ENCODE data around the gene CX3CR1. TPM values are rescaled to one million over a fixed set of nuclear protein-coding genes. Genes with fewer than 3 reads are reported as not detected.
A peak's percentile ranks its signal among the peaks of the same experiment; 100 is the strongest.

CX3CR1 gene
- total RNA-seq, 1 donor from 2014 or later: 0.21 TPM

DNA sequence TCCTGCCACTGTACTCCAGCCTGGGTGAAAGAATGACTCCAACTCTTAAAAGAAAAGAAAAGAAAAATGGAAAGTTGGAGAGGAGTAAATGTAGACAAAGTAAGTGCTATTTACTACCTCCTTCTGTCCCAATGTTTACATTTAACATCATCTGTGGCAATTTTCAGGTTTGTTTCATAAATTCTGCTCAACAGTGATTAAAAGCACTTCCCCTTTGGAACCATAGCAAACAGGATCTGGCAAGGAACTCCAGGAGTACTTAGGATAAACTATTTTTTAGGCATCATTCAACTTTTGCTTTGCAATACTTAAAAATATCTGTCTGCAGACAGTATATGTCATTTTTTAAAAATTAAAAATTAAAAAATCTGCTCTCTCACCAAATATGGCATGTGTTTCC, 5.5 kb upstream of the CX3CR1 start:
- Mint-ChIP-seq H3K4me1 (peaks cover 37% of the 10 kb centered on the region), H3K27me3 (no peaks in the 10 kb centered on the region), H3K36me3 (ENCODE audit: low read depth) (no peaks in the 10 kb centered on the region), H3K27ac (no peak overlapping the region), H3K9me3 (no peaks in the 10 kb centered on the region), H3K4me3 (no peak overlapping the region)
- intact Hi-C loops (cut with micrococcal nuclease): no loop called here
- no peak for DNase-seq

DNA sequence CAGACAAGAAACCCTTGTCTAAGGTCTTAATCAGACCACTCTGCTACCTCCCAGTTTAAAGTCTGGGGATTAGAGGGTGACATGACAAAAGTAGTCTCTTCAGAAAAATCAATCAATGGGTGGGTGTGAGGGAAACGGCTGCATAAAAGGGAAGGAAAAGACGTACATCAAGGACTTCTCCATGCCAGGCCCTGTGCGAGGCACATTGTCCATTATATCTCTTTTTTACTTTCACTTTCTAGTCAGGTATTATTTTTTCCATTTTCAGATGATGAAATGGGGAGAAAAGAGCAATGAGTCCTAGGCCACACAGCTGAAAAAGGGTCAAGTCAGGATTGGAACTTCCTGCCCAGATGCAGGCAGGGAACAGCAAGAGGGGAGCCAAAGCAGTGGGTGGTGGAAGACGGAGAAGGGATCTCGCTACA, 4.6 kb upstream of the CX3CR1 start:
- Mint-ChIP-seq H3K36me3 (ENCODE audit: low read depth) (no peaks in the 10 kb centered on the region), H3K9me3 (no peaks in the 10 kb centered on the region), H3K4me1 (peaks cover 35% of the 10 kb centered on the region), H3K4me3 (peak overlapping the region; percentile 9), H3K27ac (peak overlapping the region; percentile 6), H3K27me3 (no peaks in the 10 kb centered on the region)
- peak; percentile 57 for DNase-seq
- intact Hi-C loops (cut with micrococcal nuclease): no loop called here

DNA sequence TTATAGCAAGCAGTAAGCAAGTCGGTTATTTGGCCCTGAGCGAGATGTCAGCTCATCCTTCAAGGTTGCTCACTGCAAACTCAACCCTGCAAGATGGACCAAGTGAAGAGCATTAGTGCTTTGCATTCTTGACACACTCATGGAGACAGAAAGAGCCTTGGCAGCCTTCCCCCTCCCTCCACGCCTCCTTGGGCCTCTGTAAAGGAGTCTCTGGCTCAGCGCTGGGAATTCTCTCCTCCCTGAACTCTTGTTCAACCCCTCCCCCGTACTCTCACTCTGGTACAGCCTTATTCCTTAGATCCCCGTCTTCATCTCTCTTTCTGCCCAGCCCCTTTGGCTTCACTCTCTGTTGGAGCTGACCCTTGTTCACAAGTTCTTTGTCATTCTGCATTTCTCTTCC, 2.2 kb upstream of the CX3CR1 start:
- no peak for DNase-seq
- Mint-ChIP-seq H3K4me1 (peaks cover 40% of the 10 kb centered on the region), H3K9me3 (no peaks in the 10 kb centered on the region), H3K36me3 (ENCODE audit: low read depth) (no peaks in the 10 kb centered on the region), H3K27me3 (no peaks in the 10 kb centered on the region), H3K4me3 (no peak overlapping the region), H3K27ac (no peak overlapping the region)
- intact Hi-C loops (cut with micrococcal nuclease): no loop called here

DNA sequence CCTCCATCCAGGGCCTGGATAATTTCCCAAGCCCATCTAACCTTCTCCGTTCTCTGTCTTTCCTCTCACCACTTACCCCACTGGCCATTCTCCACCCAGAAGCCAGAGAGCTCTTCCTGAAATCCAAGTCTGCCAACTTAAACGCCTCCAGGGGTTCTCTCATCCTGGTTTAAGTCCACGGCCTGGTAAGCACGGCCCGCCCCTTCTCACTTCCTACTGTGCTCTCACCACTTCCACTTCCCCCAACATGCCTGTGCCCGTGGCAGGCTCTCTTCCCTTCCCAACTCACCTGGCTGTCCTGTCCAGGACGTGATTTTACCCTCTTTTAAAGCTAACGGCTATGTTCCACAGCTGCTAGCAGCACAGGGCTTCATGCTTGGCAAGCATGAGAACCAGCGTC, 1.7 kb upstream of the CX3CR1 start:
- peaks cover 44% of the 10 kb centered on the region for H3K4me1 Mint-ChIP-seq
- intact Hi-C loops (cut with micrococcal nuclease): no loop called here
- H3K27ac Mint-ChIP-seq: no peak overlapping the region
- no peaks in the 10 kb centered on the region for H3K9me3 Mint-ChIP-seq
- H3K4me3 Mint-ChIP-seq: no peak overlapping the region
- H3K27me3 Mint-ChIP-seq: no peaks in the 10 kb centered on the region
- DNase-seq: no peak
- H3K36me3 Mint-ChIP-seq (ENCODE audit: low read depth): no peaks in the 10 kb centered on the region

DNA sequence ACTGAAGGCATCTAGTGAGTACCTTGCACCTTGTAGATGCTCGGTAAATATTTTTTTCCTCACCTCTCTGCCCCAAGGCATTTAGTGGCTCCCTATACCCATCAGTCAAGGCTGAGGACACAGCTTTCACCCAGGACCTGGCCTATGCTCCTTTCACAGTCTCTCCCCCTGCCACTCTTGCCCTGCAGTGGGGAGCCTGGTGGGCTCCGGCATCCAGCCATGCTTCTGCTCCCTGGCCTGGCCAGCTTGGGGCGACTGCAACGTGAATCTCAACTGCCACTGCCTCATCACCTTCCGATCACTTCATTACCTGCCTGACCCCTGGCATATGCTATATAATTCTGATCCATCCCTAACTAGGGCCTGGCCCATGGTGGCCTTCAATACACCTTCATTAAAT, 735 bp upstream of the CX3CR1 start:
- H3K4me3 Mint-ChIP-seq: no peak overlapping the region
- intact Hi-C loops (cut with micrococcal nuclease): no loop called here
- no peaks in the 10 kb centered on the region for H3K9me3 Mint-ChIP-seq
- no peaks in the 10 kb centered on the region for H3K36me3 Mint-ChIP-seq (ENCODE audit: low read depth)
- H3K4me1 Mint-ChIP-seq: peaks cover 51% of the 10 kb centered on the region
- H3K27ac Mint-ChIP-seq: no peak overlapping the region
- no peak for DNase-seq
- peaks cover 4% of the 10 kb centered on the region for H3K27me3 Mint-ChIP-seq

DNA sequence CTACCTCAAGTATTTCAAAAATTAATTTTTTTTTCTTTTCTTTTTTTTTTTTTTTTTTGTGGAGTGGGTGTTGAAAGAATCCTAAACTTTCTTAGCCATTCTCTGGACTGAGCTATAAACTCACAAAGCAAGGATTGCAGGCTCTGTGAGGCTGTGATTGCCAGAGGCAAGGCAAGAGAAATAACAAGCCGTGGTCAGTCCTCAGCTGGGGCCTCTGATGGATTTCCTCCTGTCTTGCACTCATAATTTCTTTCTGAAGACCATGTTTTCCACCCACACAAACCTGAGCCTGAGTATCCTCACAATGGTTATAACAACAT, 1.3 kb downstream of the CX3CR1 start:
- no peaks in the 10 kb centered on the region for H3K36me3 Mint-ChIP-seq (ENCODE audit: low read depth)
- no peak overlapping the region for H3K4me3 Mint-ChIP-seq
- DNase-seq: no peak
- H3K9me3 Mint-ChIP-seq: no peaks in the 10 kb centered on the region
- peaks cover 49% of the 10 kb centered on the region for H3K4me1 Mint-ChIP-seq
- H3K27ac Mint-ChIP-seq: no peak overlapping the region
- H3K27me3 Mint-ChIP-seq: peaks cover 7% of the 10 kb centered on the region
- intact Hi-C loops (cut with micrococcal nuclease): no loop called here

DNA sequence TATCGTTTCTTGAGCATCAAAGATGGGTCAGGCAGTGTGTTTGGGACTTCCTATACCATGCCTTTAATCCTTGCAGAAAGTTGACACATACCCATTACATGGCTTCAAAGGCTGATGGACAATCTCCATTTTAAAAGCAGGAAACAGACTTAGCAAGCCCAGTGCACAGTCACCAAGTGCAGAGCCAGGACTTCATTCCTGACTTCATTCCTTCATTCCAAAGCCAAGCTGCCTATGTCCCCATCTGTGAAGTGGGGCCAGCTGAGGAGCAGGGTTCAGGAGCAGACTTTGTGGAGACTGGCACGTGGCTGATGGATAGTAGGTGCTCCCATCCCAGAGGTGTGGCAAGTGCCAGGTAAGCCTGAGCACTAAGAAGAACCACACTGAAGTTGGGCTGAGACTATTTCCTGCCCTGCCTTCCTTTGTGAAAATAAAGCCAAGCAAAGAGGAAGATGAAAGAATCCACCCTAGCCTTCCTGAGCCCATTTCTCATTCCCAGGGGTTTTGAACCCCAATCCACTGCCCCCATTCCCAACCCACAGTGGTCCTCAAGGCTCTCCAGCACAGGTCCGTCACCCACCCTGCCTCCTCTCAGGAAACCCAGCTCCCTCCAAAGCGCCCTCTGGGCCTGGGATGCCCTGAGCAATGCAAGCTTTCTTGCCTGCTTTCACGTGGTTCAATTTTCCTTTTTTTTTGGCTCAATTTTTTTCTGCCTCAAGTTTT, 1.8 kb downstream of the CX3CR1 start:
- H3K36me3 Mint-ChIP-seq (ENCODE audit: low read depth): no peaks in the 10 kb centered on the region
- no peak overlapping the region for H3K27ac Mint-ChIP-seq

DNA sequence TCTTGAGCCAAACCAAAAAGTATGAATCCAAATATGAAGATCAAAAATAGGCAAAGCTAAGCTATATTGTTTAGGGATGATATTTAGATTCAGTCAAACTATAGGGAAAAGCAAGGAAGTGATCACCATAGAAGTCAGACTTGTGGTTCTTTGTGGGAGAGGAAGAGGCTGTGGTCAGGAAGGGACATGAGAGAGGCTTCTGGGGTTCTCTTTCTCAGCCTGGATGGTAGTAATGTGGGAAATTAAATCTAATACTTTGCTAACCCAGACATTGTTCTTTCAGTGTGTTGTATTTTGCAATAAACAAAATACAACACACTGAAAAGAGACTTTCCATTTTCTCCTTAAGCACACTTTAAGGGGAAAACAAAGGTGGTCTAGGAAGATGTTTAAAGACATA, 3.1 kb downstream of the CX3CR1 start:
- no peaks in the 10 kb centered on the region for H3K36me3 Mint-ChIP-seq (ENCODE audit: low read depth)
- intact Hi-C loops (cut with micrococcal nuclease): no loop called here
- H3K27ac Mint-ChIP-seq: no peak overlapping the region
- H3K4me1 Mint-ChIP-seq: peaks cover 47% of the 10 kb centered on the region
- H3K4me3 Mint-ChIP-seq: no peak overlapping the region
- no peaks in the 10 kb centered on the region for H3K9me3 Mint-ChIP-seq
- peaks cover 7% of the 10 kb centered on the region for H3K27me3 Mint-ChIP-seq
- DNase-seq: no peak

More for the DNA sequence above, 1.8 kb downstream of the CX3CR1 start:
- no peak for DNase-seq
- Mint-ChIP-seq H3K4me3 (peak overlapping the region; percentile 19), H3K9me3 (no peaks in the 10 kb centered on the region), H3K4me1 (peaks cover 49% of the 10 kb centered on the region), H3K27me3 (peaks cover 7% of the 10 kb centered on the region)
- intact Hi-C loops (cut with micrococcal nuclease): no loop called here

DNA sequence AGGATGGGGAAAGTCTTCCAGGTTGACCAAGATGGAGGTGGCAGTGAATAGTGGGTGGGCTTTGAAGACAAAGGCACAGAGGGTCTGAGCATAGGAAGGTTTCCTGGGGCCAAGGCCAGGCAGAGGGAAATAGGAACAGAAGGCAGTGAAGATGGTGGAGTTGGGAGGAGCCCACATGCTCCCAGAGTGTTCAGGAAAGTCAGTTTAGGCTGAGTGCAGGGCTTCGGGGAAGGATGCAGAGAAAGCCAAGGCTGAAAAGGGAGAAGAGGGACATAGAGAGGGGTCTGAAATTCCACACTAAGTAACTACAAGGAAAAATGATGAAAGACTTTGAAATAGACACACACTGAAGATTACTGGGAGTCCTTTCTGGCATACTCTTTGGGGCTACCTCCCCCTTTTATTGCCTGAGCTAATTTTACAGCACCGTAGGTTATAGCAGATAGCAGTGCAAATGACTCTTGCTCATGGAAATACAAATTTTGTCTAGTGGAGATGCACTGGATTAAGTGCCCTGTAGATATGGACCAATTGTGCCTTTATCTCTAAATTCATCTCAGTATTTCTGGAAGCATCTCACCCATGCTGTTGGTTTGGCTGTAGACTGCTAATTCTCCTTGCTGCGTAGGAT, 3.8 kb downstream of the CX3CR1 start:
- H3K36me3 Mint-ChIP-seq (ENCODE audit: low read depth): no peaks in the 10 kb centered on the region
- H3K4me1 Mint-ChIP-seq: peaks cover 44% of the 10 kb centered on the region
- H3K27ac Mint-ChIP-seq: no peak overlapping the region
- H3K9me3 Mint-ChIP-seq: no peaks in the 10 kb centered on the region
- H3K4me3 Mint-ChIP-seq: no peak overlapping the region
- intact Hi-C loops (cut with micrococcal nuclease): no loop called here
- H3K27me3 Mint-ChIP-seq: peaks cover 7% of the 10 kb centered on the region
- no peak for DNase-seq

DNA sequence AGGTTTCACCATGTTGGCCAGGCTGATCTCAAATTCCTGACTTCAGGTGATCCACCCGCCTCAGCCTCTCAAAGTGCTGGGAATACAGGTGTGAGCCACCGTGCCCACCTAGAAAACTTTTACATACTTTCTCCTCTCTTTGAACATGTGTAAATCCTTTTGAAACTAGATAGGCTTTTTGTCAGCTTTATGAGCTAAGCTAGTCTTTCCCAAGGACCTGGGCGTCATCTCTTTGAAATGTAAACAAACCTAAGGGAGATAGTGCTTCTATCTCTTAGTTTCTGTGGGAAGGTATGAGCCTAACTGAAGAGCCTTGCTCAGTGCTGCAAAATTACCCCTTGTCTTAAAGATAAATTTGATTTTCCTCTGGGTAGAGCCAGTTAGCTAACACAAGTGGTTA, 4.8 kb downstream of the CX3CR1 start:
- Mint-ChIP-seq H3K27me3 (peaks cover 7% of the 10 kb centered on the region), H3K36me3 (ENCODE audit: low read depth) (no peaks in the 10 kb centered on the region), H3K9me3 (no peaks in the 10 kb centered on the region), H3K4me1 (peaks cover 45% of the 10 kb centered on the region), H3K27ac (no peak overlapping the region), H3K4me3 (no peak overlapping the region)
- intact Hi-C loops (cut with micrococcal nuclease): no loop called here
- no peak for DNase-seq

DNA sequence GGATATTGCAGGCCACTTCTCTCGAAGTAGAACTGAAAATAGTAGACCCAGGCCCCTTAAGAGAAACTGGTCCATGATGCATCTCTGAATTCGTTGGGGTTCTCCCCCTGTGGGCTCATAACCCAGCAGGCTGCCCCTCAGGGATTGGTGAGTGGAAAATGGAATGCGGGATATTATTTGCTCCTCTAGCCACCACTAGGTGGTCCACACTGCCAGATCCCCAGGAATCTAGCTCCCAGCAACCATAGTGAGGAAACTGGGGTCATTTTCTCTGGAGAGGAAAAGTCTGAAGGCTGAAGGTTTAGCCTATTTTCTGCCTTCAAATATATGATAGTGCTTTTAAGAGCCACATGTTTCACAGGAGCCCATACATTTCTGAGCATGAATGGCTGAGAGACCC, 6.7 kb downstream of the CX3CR1 start:
- no peaks in the 10 kb centered on the region for H3K9me3 Mint-ChIP-seq
- intact Hi-C loops (cut with micrococcal nuclease): no loop called here
- DNase-seq: no peak
- no peaks in the 10 kb centered on the region for H3K36me3 Mint-ChIP-seq (ENCODE audit: low read depth)
- H3K4me1 Mint-ChIP-seq: peaks cover 48% of the 10 kb centered on the region
- H3K4me3 Mint-ChIP-seq: no peak overlapping the region
- H3K27ac Mint-ChIP-seq: no peak overlapping the region
- H3K27me3 Mint-ChIP-seq: peaks cover 7% of the 10 kb centered on the region

DNA sequence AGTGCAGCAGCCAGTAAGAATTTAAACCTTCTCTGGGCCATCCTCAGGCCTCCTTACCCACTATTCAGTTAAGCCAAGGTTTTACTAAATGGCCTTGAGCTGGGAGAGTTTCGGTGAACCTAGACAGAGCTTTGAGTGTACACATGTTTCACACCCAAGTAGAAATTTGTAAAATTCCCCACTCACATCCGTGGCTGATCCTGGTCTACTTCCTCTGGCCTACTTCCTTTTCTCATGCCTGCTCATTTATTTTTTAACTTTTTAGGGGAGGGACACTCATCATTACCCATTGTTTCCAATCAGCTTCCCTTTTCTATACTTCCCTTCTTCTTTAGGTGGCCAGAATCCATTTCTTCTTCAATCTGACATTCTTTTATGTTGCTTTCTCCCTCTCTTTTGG, 7.6 kb downstream of the CX3CR1 start:
- Mint-ChIP-seq H3K36me3 (ENCODE audit: low read depth) (peaks cover 2% of the 10 kb centered on the region), H3K27me3 (peaks cover 7% of the 10 kb centered on the region), H3K4me3 (no peak overlapping the region), H3K27ac (peak overlapping the region; percentile 7), H3K4me1 (peaks cover 49% of the 10 kb centered on the region), H3K9me3 (peaks cover 3% of the 10 kb centered on the region)
- intact Hi-C loops (cut with micrococcal nuclease): no loop called here
- DNase-seq: no peak

DNA sequence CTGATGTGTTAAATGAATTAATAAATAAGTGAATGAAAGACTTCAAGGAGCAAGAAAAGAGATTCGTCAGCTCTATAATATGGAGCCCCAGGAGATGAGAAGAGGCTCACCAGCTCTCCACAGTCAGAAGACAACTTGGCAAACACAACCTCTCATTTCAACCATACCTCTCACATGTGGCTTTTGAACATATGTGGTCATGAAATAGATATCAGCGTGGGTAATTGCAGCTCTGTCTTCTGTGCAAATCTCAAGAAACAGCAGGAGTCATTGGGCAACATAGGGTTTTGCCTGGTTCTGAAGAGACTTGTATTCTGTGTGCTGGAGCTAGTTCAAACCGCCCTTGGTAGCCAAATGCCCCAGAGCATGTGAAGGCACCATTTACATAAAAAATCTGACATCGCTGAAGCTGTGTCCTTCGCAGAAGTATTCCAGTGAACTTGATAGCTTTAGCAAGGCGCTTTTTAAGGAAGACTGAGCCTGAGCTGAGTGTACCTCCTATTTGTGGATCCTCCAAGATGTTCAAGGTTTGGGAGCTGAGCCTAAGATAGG, 8.4 kb downstream of the CX3CR1 start:
- DNase-seq: no peak
- Mint-ChIP-seq H3K4me3 (no peak overlapping the region), H3K9me3 (peaks cover 3% of the 10 kb centered on the region), H3K27ac (no peak overlapping the region), H3K27me3 (peaks cover 7% of the 10 kb centered on the region), H3K4me1 (peaks cover 46% of the 10 kb centered on the region), H3K36me3 (ENCODE audit: low read depth) (peaks cover 2% of the 10 kb centered on the region)
- intact Hi-C loops (cut with micrococcal nuclease): no loop called here

DNA sequence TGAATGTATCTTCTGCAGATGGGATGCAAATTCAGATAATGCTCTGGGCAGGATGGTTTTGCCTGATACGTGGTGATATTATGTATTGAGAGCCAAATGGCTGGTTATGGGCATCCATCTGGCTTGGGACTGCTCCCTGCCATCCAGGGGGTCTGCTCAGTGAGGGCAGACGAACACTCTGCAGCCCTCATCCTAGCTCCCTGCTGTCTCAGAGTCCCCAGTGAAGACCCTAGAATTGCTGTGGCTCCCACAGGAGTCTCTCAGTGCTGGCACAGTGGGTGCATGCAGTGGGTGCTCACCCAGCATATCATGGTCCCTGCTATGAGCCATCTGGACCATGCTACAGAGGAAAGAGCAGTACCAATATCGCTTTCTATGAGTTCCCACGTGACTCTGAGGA, 10.3 kb downstream of the CX3CR1 start:
- peaks cover 8% of the 10 kb centered on the region for H3K36me3 Mint-ChIP-seq (ENCODE audit: low read depth)
- H3K4me3 Mint-ChIP-seq: no peak overlapping the region
- peak overlapping the region; percentile 51 for H3K27ac Mint-ChIP-seq
- H3K27me3 Mint-ChIP-seq: no peaks in the 10 kb centered on the region
- no peak for DNase-seq
- H3K9me3 Mint-ChIP-seq: peaks cover 14% of the 10 kb centered on the region
- peaks cover 44% of the 10 kb centered on the region for H3K4me1 Mint-ChIP-seq
- intact Hi-C loops (cut with micrococcal nuclease): loop anchor here (5.0 kb wide), 2 partner anchors 47 to 87 kb away; no protein-coding TSS in a partner anchor

Data from activated CD4-positive, alpha-beta T cell treated with anti-CD3 and anti-CD28 coated beads, Interleukin-2, amount 10 ng/mL, durations not matched to agents 24 days and 14 days (primary cell).